OCI-LY7 (cell line): ENCODE results near the gene CYFIP1. TPM values are rescaled to one million over a fixed set of nuclear protein-coding genes. Genes with fewer than 3 reads are reported as not detected.

Source experiments
- BruUV-seq: library from RNA; stranded (reverse); fragments of 400-500 nt; replicated peaks from 2 replicates; lab custom pipeline; 2021; lab: Mats Ljungman, UMichigan
- CTCF ChIA-PET: fragments of 300-600 bp; sonication (Branson Sonifier 250); formaldehyde crosslinking; loops from one replicate; lab custom pipeline; 2022; ENCODE audit warnings: antibody characterized with exemption; ENCODE audit not compliant: unreplicated experiment; lab: Charles Lee
- POLR2A ChIA-PET: fragments of 300-600 bp; sonication (Branson Sonifier 250); formaldehyde crosslinking; loops from one replicate; lab custom pipeline; 2022; ENCODE audit warnings: antibody characterized with exemption; lab: Charles Lee
- DNase-seq: peaks from one replicate; pipeline ENCODE4 v3.0.0-alpha.2; 2015; ENCODE audit warnings: low spot score
- H2AFZ ChIP-seq: fragments of 200-600 bp; sonication (generic), shearing (Covaris generic); 2 replicates; pipeline ENCODE4 v1.6.1; 2014; ENCODE audit warnings: mild to moderate bottlenecking, antibody characterized with exemption, low read length, moderate library complexity
- H3K27ac ChIP-seq: fragments of 200-600 bp; sonication (generic); 2 replicates; pipeline ENCODE4 v1.5.1; 2014; ENCODE audit warnings: mixed run types, low read depth, mild to moderate bottlenecking, moderate library complexity, low read length, inconsistent platforms; ENCODE audit not compliant: poor library complexity, severe bottlenecking
- H3K36me3 ChIP-seq: fragments of 200-600 bp; sonication (generic); 2 replicates; pipeline ENCODE4 v1.6.1; 2014; ENCODE audit warnings: mild to moderate bottlenecking, antibody characterized with exemption, low read length, moderate library complexity, mixed read lengths; ENCODE audit not compliant: insufficient read depth
- H3K4me1 ChIP-seq: fragments of 200-600 bp; sonication (generic); 2 replicates; pipeline ENCODE4 v1.5.1; 2014; ENCODE audit warnings: mild to moderate bottlenecking, low read length; ENCODE audit not compliant: insufficient read depth, poor library complexity, severe bottlenecking
- H3K4me2 ChIP-seq: fragments of 200-600 bp; sonication (generic); 2 replicates; pipeline ENCODE4 v1.6.1; 2014; ENCODE audit warnings: mild to moderate bottlenecking, low read length
- H3K4me3 ChIP-seq: fragments of 200-600 bp; sonication (generic); 2 replicates; pipeline ENCODE4 v1.5.1; 2014; ENCODE audit warnings: mild to moderate bottlenecking, low read depth, low read length; ENCODE audit not compliant: poor library complexity, severe bottlenecking
- H3K79me2 ChIP-seq: fragments of 200-600 bp; sonication (generic); 2 replicates; pipeline ENCODE4 v1.6.1; 2016; ENCODE audit warnings: low read depth, mild to moderate bottlenecking, low read length, moderate library complexity, mixed read lengths; ENCODE audit not compliant: insufficient read depth
- H3K9me2 ChIP-seq: fragments of 200-600 bp; sonication (generic); 2 replicates; pipeline ENCODE4 v1.6.1; 2016; ENCODE audit warnings: mild to moderate bottlenecking, low read length, mixed read lengths; ENCODE audit not compliant: insufficient read depth
- H3K9me3 ChIP-seq: fragments of 200-600 bp; sonication (generic); 2 replicates; pipeline ENCODE4 v1.6.1; 2014; ENCODE audit warnings: mild to moderate bottlenecking, mixed run types, low read length, mixed read lengths
- H4K20me1 ChIP-seq: fragments of 200-600 bp; sonication (generic); 2 replicates; pipeline ENCODE4 v1.6.1; 2014; ENCODE audit warnings: mild to moderate bottlenecking, antibody characterized with exemption, low read length, moderate library complexity, mixed read lengths; ENCODE audit not compliant: insufficient read depth
- CTCF ChIP-seq: fragments of 200-600 bp; sonication (generic); conservative IDR thresholded peaks from 2 replicates; pipeline ENCODE4 v1.5.1; 2014; ENCODE audit warnings: mild to moderate bottlenecking, antibody characterized with exemption, low read length, moderate library complexity, mixed read lengths
- EZH2phosphoT487 ChIP-seq: fragments of 200-600 bp; sonication (generic); IDR thresholded peaks from 2 replicates; pipeline ENCODE4 v1.6.1; 2018; ENCODE audit warnings: low read depth, borderline replicate concordance, mild to moderate bottlenecking, mixed run types, antibody characterized with exemption, low read length, moderate library complexity, mixed read lengths
- intact Hi-C: fragments of 100-400 bp; cut with micrococcal nuclease; formaldehyde crosslinking; loops from one replicate; pipeline ENCODE4 v1.10.0; 2022; ENCODE audit not compliant: unreplicated experiment
- total RNA-seq, 2 experiments: library from RNA; depleted of rRNA in 1 of 2; stranded (reverse); fragments of >200 nt in 1 of 2; shearing (Covaris generic) in 1 of 2; gene quantifications; 2 replicates each; pipeline ENCODE4 v1.2.3, GENCODE V29; 2014 to 2022

Gene CYFIP1
- total RNA-seq, 2 experiments from 2014 or later = 0.98 to 1.3 TPM

DNA sequence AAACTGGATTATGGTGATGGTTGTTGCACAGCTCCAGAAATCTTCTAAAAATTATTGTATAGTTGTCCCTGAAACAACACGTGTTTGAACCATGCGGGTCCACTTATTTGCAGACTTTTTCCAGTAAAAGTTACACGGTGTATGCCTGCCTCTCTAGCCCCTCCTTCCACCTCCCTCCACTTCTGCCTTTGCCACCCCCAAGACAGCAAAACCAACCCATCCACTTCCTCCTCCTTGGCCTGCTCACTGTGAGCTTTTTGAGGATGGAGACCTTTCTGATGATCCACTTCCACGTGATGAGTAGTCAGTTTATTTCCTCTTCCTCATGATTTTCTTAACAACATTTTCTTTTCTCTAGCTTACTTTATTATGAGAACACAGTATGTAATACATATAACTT is 5.4 kb downstream of the CYFIP1 start:
- Histone ChIP-seq H3K4me2 (no peak overlapping the region), H3K9me2 (no peaks in the 10 kb centered on the region), H3K79me2 (no peaks in the 10 kb centered on the region), H3K36me3 (no peaks in the 10 kb centered on the region), H4K20me1 (no peaks in the 10 kb centered on the region), H3K4me3 (no peak overlapping the region), H2AFZ (no peak overlapping the region), H3K9me3 (peaks cover 7% of the 10 kb centered on the region; the same call in 1 of the 2 replicates), H3K4me1 (no peaks in the 10 kb centered on the region), H3K27ac (no peak overlapping the region)
- no peak for TF ChIP-seq CTCF
- no peak for TF ChIP-seq EZH2phosphoT487
- ChIA-PET POLR2A (interaction anchor here (1.1 kb wide), 1 partner anchor 20 kb away, joined by 3 read pairs; no protein-coding TSS in a partner anchor), CTCF (no interaction called here)
- BruUV-seq = no TSS peak
- intact Hi-C loops = no loop called here
- no peak for DNase-seq

- ChIA-PET CTCF (no interaction called here), POLR2A (no interaction called here)
- Histone ChIP-seq H3K4me2 (no peak overlapping the region), H3K27ac (no peak overlapping the region), H3K4me3 (no peak overlapping the region), H3K9me3 (peaks cover 9% of the 10 kb centered on the region; the same call in 1 of the 2 replicates), H3K9me2 (no peaks in the 10 kb centered on the region), H4K20me1 (no peaks in the 10 kb centered on the region), H3K79me2 (no peaks in the 10 kb centered on the region), H2AFZ (no peak overlapping the region), H3K36me3 (no peaks in the 10 kb centered on the region), H3K4me1 (no peaks in the 10 kb centered on the region)
- no peak for DNase-seq
- intact Hi-C loops = no loop called here
- no peak for TF ChIP-seq CTCF
- no peak for TF ChIP-seq EZH2phosphoT487
- no TSS peak for BruUV-seq
Observed at GRCh38 chr15:22973987-22974386, 6.2 kb downstream of the CYFIP1 start.

DNA sequence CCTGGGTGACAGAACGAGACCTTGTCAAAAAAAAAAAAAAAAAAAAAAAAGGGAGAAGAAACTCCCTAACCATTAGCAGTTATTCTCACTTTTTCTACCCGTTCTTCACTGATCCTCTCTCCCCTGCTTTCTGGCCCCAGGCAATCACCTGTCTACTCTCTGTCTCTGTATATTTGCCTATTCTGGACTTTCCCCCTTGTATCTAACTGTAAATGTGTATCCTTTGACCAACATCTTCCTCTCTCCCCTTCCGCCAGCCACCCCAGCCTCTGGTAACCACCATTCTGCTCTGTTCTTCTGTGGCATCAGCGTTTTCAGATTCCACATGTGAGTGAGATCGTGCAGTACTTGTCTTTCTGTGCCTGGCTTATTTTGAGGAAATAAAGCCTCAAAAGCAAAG is 6.9 kb downstream of the CYFIP1 start:
- ChIA-PET CTCF (no interaction called here), POLR2A (no interaction called here)
- H3K79me2 ChIP-seq = no peaks in the 10 kb centered on the region
- H2AFZ ChIP-seq = no peak overlapping the region
- H3K36me3 ChIP-seq = no peaks in the 10 kb centered on the region
- BruUV-seq = no TSS peak
- TF ChIP-seq CTCF (no peak), EZH2phosphoT487 (no peak)
- no peaks in the 10 kb centered on the region for H3K4me1 ChIP-seq
- no peak for DNase-seq
- intact Hi-C loops = no loop called here
- H3K4me2 ChIP-seq = no peak overlapping the region
- H3K9me3 ChIP-seq = peaks cover 9% of the 10 kb centered on the region; the same call in 1 of the 2 replicates
- no peaks in the 10 kb centered on the region for H4K20me1 ChIP-seq
- H3K4me3 ChIP-seq = no peak overlapping the region
- H3K27ac ChIP-seq = no peak overlapping the region
- no peaks in the 10 kb centered on the region for H3K9me2 ChIP-seq
